ENCODE data around the gene TLR1.
"Not testable (repeated sequence)": the region's sequence is repeated elsewhere in the genome, so short reads cannot be mapped to it uniquely, and the experiment has no call there.

Gene TLR1

GRCh38 chr4:38774181-38774955 is 30.2 kb downstream of the TLR1 start:
- FAIRE-seq = no peak

GRCh38 chr4:38770281-38770680 is 34.3 kb downstream of the TLR1 start:
- not testable (repeated sequence) for FAIRE-seq

GRCh38 chr4:38769857-38770256 is 34.7 kb downstream of the TLR1 start:
- FAIRE-seq = no peak

GRCh38 chr4:38769441-38769840 is 35.1 kb downstream of the TLR1 start:
- no peak for FAIRE-seq

- FAIRE-seq = no peak
Observed at GRCh38 chr4:38768968-38769394, 35.6 kb downstream of the TLR1 start.

- FAIRE-seq = not testable (repeated sequence)
Observed at GRCh38 chr4:38766940-38767339, 37.7 kb downstream of the TLR1 start.

GRCh38 chr4:38765382-38765781 is 39.2 kb downstream of the TLR1 start:
- FAIRE-seq = no peak

- FAIRE-seq = no peak
Observed at GRCh38 chr4:38764277-38764676, 40.3 kb downstream of the TLR1 start.

GRCh38 chr4:38762560-38762959 is 42.0 kb downstream of the TLR1 start:
- FAIRE-seq = no peak

- no peak for FAIRE-seq
Observed at GRCh38 chr4:38759790-38760122, 44.8 kb downstream of the TLR1 start.

- no peak for FAIRE-seq
Observed at GRCh38 chr4:38759113-38759789, 45.3 kb downstream of the TLR1 start.

- FAIRE-seq = no peak
Observed at GRCh38 chr4:38757945-38758600, 46.5 kb downstream of the TLR1 start.

- no peak for FAIRE-seq
Observed at GRCh38 chr4:38752941-38753806, 51.4 kb downstream of the TLR1 start.

- FAIRE-seq = no peak
Observed at GRCh38 chr4:38752372-38752940, 52.1 kb downstream of the TLR1 start.

GRCh38 chr4:38751341-38752010 is 53.1 kb downstream of the TLR1 start:
- no peak for FAIRE-seq

GRCh38 chr4:38749336-38749735 is 55.3 kb downstream of the TLR1 start:
- FAIRE-seq = no peak

- FAIRE-seq = no peak
Observed at GRCh38 chr4:38747629-38748028, 57.0 kb downstream of the TLR1 start.

All from colon (tissue), 2 donors.